GM18870 (cell line): ENCODE results near the gene CIB2.

ENCODE experiments used
- ATAC-seq: cut with Tn5 transposase; IDR thresholded peaks from one replicate; pipeline ENCODE4 v1.9.1; 2021; ENCODE audit warnings: moderate library complexity; ENCODE audit not compliant: unreplicated experiment

Gene CIB2

GRCh38 chr15:78109156-78109555 is 22.1 kb downstream of the CIB2 start:
- ATAC-seq: no peak

GRCh38 chr15:78108300-78109084 is 22.8 kb downstream of the CIB2 start:
- no peak for ATAC-seq

- no peak for ATAC-seq
Measured at GRCh38 chr15:78107471-78107870, 23.8 kb downstream of the CIB2 start.

GRCh38 chr15:78105476-78106241 is 25.6 kb downstream of the CIB2 start:
- ATAC-seq: no peak

GRCh38 chr15:78104566-78105475 is 26.4 kb downstream of the CIB2 start:
- ATAC-seq: no peak

GRCh38 chr15:78104119-78104479 is 27.1 kb downstream of the CIB2 start:
- ATAC-seq: no peak

- ATAC-seq: peak; percentile 78
Measured at GRCh38 chr15:78103406-78104118, 27.7 kb downstream of the CIB2 start.

GRCh38 chr15:78102741-78103140 is 28.5 kb downstream of the CIB2 start:
- ATAC-seq: no peak

GRCh38 chr15:78102211-78102610 is 29.0 kb downstream of the CIB2 start:
- no peak for ATAC-seq

GRCh38 chr15:78101423-78102105 is 29.7 kb downstream of the CIB2 start:
- no peak for ATAC-seq

GRCh38 chr15:78100886-78101285 is 30.4 kb downstream of the CIB2 start:
- ATAC-seq: no peak

- no peak for ATAC-seq
Measured at GRCh38 chr15:78098131-78098755, 33.0 kb downstream of the CIB2 start.

- no peak for ATAC-seq
Measured at GRCh38 chr15:78097667-78098066, 33.6 kb downstream of the CIB2 start.

GRCh38 chr15:78093242-78094020 is 37.8 kb downstream of the CIB2 start:
- no peak for ATAC-seq

GRCh38 chr15:78092261-78093041 is 38.8 kb downstream of the CIB2 start, which contains the start of gene SH2D7:
SH2D7 (plus strand) TSS chr15:78092561; CDS start chr15:78092585, 24 bp downstream.
- ATAC-seq: no peak

- ATAC-seq: no peak
Measured at GRCh38 chr15:78090422-78091063, 40.7 kb downstream of the CIB2 start.

- ATAC-seq: no peak
Measured at GRCh38 chr15:78088773-78089080, 42.5 kb downstream of the CIB2 start.
